GM10248 (cell line): ENCODE measurements around the gene KCNMA1.
A peak's percentile ranks its signal among the peaks of the same experiment; 100 is the strongest.

Experiments
- CTCF ChIA-PET: fragments of 300-600 bp; sonication (Branson Sonifier 250); formaldehyde crosslinking; extraction: SDS; loops from one replicate; lab custom pipeline; 2021; ENCODE audit warnings: antibody characterized with exemption; lab: Yijun Ruan, JAX
- POLR2A ChIA-PET: fragments of 350-650 bp; sonication (Branson Sonifier 250); formaldehyde crosslinking; extraction: SDS; loops from one replicate; lab custom pipeline; 2020; ENCODE audit warnings: antibody characterized with exemption; lab: Yijun Ruan, JAX
- DNase-seq: peaks from one replicate; pipeline ENCODE4 v3.0.0; 2012; ENCODE audit errors: extremely low spot score
- CTCF ChIP-seq: IDR thresholded peaks from 2 replicates; pipeline ENCODE4 v1.5.1; 2012; ENCODE audit warnings: mild to moderate bottlenecking, low read depth; ENCODE audit errors: extremely low read depth, missing control alignments, control extremely low read depth

Gene KCNMA1

GRCh38 chr10:77036993-77037734 is 600.4 kb downstream of the KCNMA1 start:
- CTCF ChIA-PET: interaction anchor here (1.8 to 2.7 kb wide), 3 partner anchors 8 to 14 kb away, joined by 3 to 13 read pairs (median 8); no protein-coding TSS in a partner anchor
- POLR2A ChIA-PET: no interaction called here
- peak; percentile 18 for TF ChIP-seq CTCF
- peak; percentile 19 for DNase-seq

- DNase-seq: no peak
- ChIA-PET CTCF (interaction anchor here (1.8 kb wide), 1 partner anchor 9 kb away, joined by 3 read pairs; no protein-coding TSS in a partner anchor), POLR2A (no interaction called here)
- TF ChIP-seq CTCF: no peak
These were observed 601.3 kb downstream of the KCNMA1 start for GRCh38 chr10:77036276-77036675.

GRCh38 chr10:77034795-77035194 is 602.8 kb downstream of the KCNMA1 start:
- POLR2A ChIA-PET: no interaction called here
- no peak for DNase-seq
- TF ChIP-seq CTCF: no peak
- CTCF ChIA-PET: interaction anchor here (1.2 to 1.5 kb wide), 2 partner anchors 17 to 26 kb away, joined by 3 to 4 read pairs; no protein-coding TSS in a partner anchor

- ChIA-PET CTCF (interaction anchor here (1.5 kb wide), 1 partner anchor 17 kb away, joined by 4 read pairs; no protein-coding TSS in a partner anchor), POLR2A (no interaction called here)
- TF ChIP-seq CTCF: no peak
- no peak for DNase-seq
These were observed 603.4 kb downstream of the KCNMA1 start for GRCh38 chr10:77034240-77034639.

- ChIA-PET POLR2A (no interaction called here), CTCF (interaction anchor here (1.5 kb wide), 1 partner anchor 27 kb away, joined by 4 read pairs; no protein-coding TSS in a partner anchor)
- TF ChIP-seq CTCF: no peak
- DNase-seq: no peak
These were observed 605.4 kb downstream of the KCNMA1 start for GRCh38 chr10:77032188-77032570.

- DNase-seq: no peak
- no peak for TF ChIP-seq CTCF
- CTCF ChIA-PET: interaction anchor here (0.6 to 1.5 kb wide), 2 partner anchors 10 to 27 kb away, joined by 3 to 4 read pairs; no protein-coding TSS in a partner anchor
- POLR2A ChIA-PET: no interaction called here
These were observed 605.9 kb downstream of the KCNMA1 start for GRCh38 chr10:77031531-77032187.
